ENCODE measurements around the gene UGT1A4.

UGT1A4 gene

GRCh38 chr2:233800208-233800607 lies 81.7 kb downstream of the UGT1A4 start:
- no peak for TF ChIP-seq CTCF (IDR thresholded peaks at IDR 0.05; ENCODE audit: extremely low read depth, missing control alignments)
- no peak for DNase-seq (ENCODE audit: low spot score)

- no peak for DNase-seq (ENCODE audit: low spot score)
- no peak for TF ChIP-seq CTCF (IDR thresholded peaks at IDR 0.05; ENCODE audit: extremely low read depth, missing control alignments)
Measured at GRCh38 chr2:233801357-233802131, 83.0 kb downstream of the UGT1A4 start.

GRCh38 chr2:233802132-233802815 lies 83.7 kb downstream of the UGT1A4 start:
- no peak for DNase-seq (ENCODE audit: low spot score)
- TF ChIP-seq CTCF (IDR thresholded peaks at IDR 0.05; ENCODE audit: extremely low read depth, missing control alignments) = no peak

GRCh38 chr2:233803292-233803911 lies 84.9 kb downstream of the UGT1A4 start:
- no peak for TF ChIP-seq CTCF (IDR thresholded peaks at IDR 0.05; ENCODE audit: extremely low read depth, missing control alignments)
- DNase-seq (ENCODE audit: low spot score) = no peak

GRCh38 chr2:233803994-233804393 lies 85.5 kb downstream of the UGT1A4 start:
- no peak for DNase-seq (ENCODE audit: low spot score)
- no peak for TF ChIP-seq CTCF (IDR thresholded peaks at IDR 0.05; ENCODE audit: extremely low read depth, missing control alignments)

GRCh38 chr2:233807215-233807865 lies 88.8 kb downstream of the UGT1A4 start:
- TF ChIP-seq CTCF (IDR thresholded peaks at IDR 0.05; ENCODE audit: extremely low read depth, missing control alignments) = no peak
- no peak for DNase-seq (ENCODE audit: low spot score)

Measured in GM20000 (cell line).